Measurements from ENCODE around the gene FIGN. TPM values are rescaled to one million over a fixed set of nuclear protein-coding genes. Genes with fewer than 3 reads are reported as not detected.

The FIGN gene
- total and polyA plus RNA-seq, 2 of the 8 experiments (the other 6 are each of a cell fraction or from before 2014, with no cell fraction given): 5.0 to 22.8 TPM

DNA sequence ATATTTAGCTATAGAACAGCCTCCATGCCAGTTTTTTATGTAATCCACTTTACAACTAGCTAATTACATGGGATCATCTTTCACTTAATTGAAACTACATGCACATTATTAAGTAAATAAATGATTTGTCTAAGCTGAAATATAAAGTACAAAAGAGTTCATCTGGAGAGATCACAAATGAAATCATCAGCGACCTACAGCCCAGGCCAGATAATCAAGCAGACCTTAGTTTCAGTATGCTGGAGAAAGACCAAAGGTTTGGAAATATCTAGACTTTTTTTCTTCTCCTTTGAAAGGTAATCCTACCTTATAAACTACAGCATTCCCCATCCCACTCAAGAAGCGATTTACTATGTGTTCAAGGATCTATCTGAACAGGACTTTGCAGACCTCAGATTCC lies 26.5 kb downstream of the FIGN start:
- FAIRE-seq: no peak
- no peak for TF ChIP-seq EGR1 (IDR thresholded peaks at IDR 0.05; ENCODE audit: borderline replicate concordance, low read depth, low read length)
- no peak for TF ChIP-seq KDM5A (IDR thresholded peaks at IDR 0.05; ENCODE audit: low read length)
- TF ChIP-seq ASH2L (IDR thresholded peaks at IDR 0.05; ENCODE audit: low read length): no peak
- TF ChIP-seq TAF1 (IDR thresholded peaks at IDR 0.05; ENCODE audit: low read depth, low read length): no peak
- no peak for TF ChIP-seq RFX5 (IDR thresholded peaks at IDR 0.05; ENCODE audit: borderline replicate concordance, low read depth, low read length)
- TF ChIP-seq, protein P1, sequence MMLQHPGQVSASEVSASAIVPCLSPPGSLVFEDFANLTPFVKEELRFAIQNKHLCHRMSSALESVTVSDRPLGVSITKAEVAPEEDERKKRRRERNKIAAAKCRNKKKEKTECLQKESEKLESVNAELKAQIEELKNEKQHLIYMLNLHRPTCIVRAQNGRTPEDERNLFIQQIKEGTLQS (IDR thresholded peaks at IDR 0.05; ENCODE audit: insufficient read depth, low read depth, low read length): no peak
- TF ChIP-seq HDAC6 (IDR thresholded peaks at IDR 0.05; ENCODE audit: low read depth, low read length): no peak
- no peak for TF ChIP-seq MAFK (IDR thresholded peaks at IDR 0.05; ENCODE audit: low read depth, low read length)
- no peak for TF ChIP-seq CREB1 (IDR thresholded peaks at IDR 0.05)
- no peak for TF ChIP-seq NANOG (IDR thresholded peaks at IDR 0.05; ENCODE audit: insufficient read depth, low read depth, low read length, poor library complexity, severe bottlenecking)
- TF ChIP-seq SIX5 (IDR thresholded peaks at IDR 0.05; ENCODE audit: low read depth, low read length): no peak
- TF ChIP-seq, protein P2, sequence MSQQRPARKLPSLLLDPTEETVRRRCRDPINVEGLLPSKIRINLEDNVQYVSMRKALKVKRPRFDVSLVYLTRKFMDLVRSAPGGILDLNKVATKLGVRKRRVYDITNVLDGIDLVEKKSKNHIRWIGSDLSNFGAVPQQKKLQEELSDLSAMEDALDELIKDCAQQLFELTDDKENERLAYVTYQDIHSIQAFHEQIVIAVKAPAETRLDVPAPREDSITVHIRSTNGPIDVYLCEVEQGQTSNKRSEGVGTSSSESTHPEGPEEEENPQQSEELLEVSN (IDR thresholded peaks at IDR 0.05): no peak
- no peak for TF ChIP-seq SIRT6 (IDR thresholded peaks at IDR 0.05; ENCODE audit: low read length)
- no peak for TF ChIP-seq EZH2 (IDR thresholded peaks at IDR 0.05; ENCODE audit: low read depth, low read length, severe bottlenecking)

More for the DNA sequence above, 26.5 kb downstream of the FIGN start:
- DNase-seq (ENCODE audit: low read depth in 1 of 2, low spot score in 2 of 2): no peak
- Histone ChIP-seq H3K9ac (replicated peaks in 1 of 4; ENCODE audit: extremely low read depth in 1 of 4, low read depth in 3 of 4, low read length in 3 of 4) (no peak overlapping the region), H3K79me2 (ENCODE audit: control insufficient read depth in 1 of 2, insufficient read depth in 2 of 2, low read length in 2 of 2) (peaks cover 0 to 59% of the 10 kb centered on the region in 2 experiments; a peak in 3 of 4 replicates), H4K20me1 (replicated peaks in 1 of 2; ENCODE audit: control insufficient read depth in 1 of 2, insufficient read depth in 2 of 2, low read length in 2 of 2) (peaks cover 0 to 5% of the 10 kb centered on the region in 2 experiments), H3K4me3 (ENCODE audit: extremely low read depth in 1 of 4, insufficient read depth in 2 of 4, low read depth in 3 of 4, low read length in 4 of 4) (no peak overlapping the region), H2AK5ac (ENCODE audit: low read depth, low read length) (no peak overlapping the region), H3K4ac (replicated peaks; ENCODE audit: insufficient read length, low read depth, low read length) (no peak overlapping the region), H3K56ac (replicated peaks; ENCODE audit: insufficient read length, low read depth, low read length) (no peak overlapping the region), H2BK15ac (ENCODE audit: low read length) (no peak overlapping the region), H2BK20ac (ENCODE audit: low read length) (no peak overlapping the region), H3K9me3 (ENCODE audit: insufficient read depth in 2 of 2, low read depth in 1 of 2, low read length in 1 of 2) (no peaks in the 10 kb centered on the region), H4K5ac (ENCODE audit: insufficient read length, low read depth, low read length) (no peak overlapping the region), H3K4me2 (ENCODE audit: insufficient read depth in 1 of 2, low read depth in 2 of 2, low read length in 2 of 2) (no peak overlapping the region), H3K36me3 (ENCODE audit: control insufficient read depth in 2 of 4, insufficient read depth in 4 of 4, low read length in 3 of 4) (no peaks in the 10 kb centered on the region), H4K8ac (ENCODE audit: extremely low read depth, insufficient read depth, low read length) (no peak overlapping the region), H3K27me3 (replicated peaks in 1 of 4; ENCODE audit: control insufficient read depth in 3 of 4, extremely low read depth in 1 of 4, insufficient read depth in 3 of 4, low read length in 3 of 4) (no peaks in the 10 kb centered on the region), H3K4me1 (replicated peaks in 1 of 4; ENCODE audit: control insufficient read depth in 3 of 4, insufficient read depth in 4 of 4, low read length in 3 of 4) (peaks cover 0 to 4% (median 2%) of the 10 kb centered on the region in 4 experiments; a peak in 2 of 7 replicates), H3K27ac (ENCODE audit: low read depth, low read length) (no peak overlapping the region), H3K79me1 (ENCODE audit: low read depth, low read length) (peaks cover 2% of the 10 kb centered on the region; the same call in 1 of the 2 replicates), H3K18ac (ENCODE audit: extremely low read depth, low read length) (no peak overlapping the region), H2AFZ (ENCODE audit: low read length) (no peak overlapping the region), H4K91ac (replicated peaks; ENCODE audit: insufficient read length, low read length) (no peak overlapping the region), H2BK120ac (replicated peaks; ENCODE audit: low read depth, low read length) (no peak overlapping the region), H2BK12ac (ENCODE audit: low read depth, low read length) (no peak overlapping the region), H2BK5ac (ENCODE audit: low read depth, low read length) (no peak overlapping the region), H3K23me2 (ENCODE audit: low read depth, low read length) (no peaks in the 10 kb centered on the region), H3K14ac (ENCODE audit: insufficient read length) (no peak overlapping the region), H3K23ac (ENCODE audit: insufficient read length) (no peak overlapping the region)
- ChIA-PET CTCF (ENCODE audit: partially characterized antibody) (interaction anchor here (1.0 kb wide), 1 partner anchor 21 kb away, joined by 3 read pairs; no protein-coding TSS in a partner anchor), POLR2A (ENCODE audit: partially characterized antibody) (no interaction called here)
- WGBS, 2 experiments (ENCODE audit: extremely low coverage in 1 of 2, insufficient coverage in 1 of 2, insufficient read length in 1 of 2, insufficient replicate concordance in 2 of 2, low coverage in 1 of 2, low lambda C conversion rate in 2 of 2, missing lambda C conversion rate in 1 of 2): 86% methylated on average over 2 of the region's 2 CpGs; no CpG with 5 or more reads in 1 of the 2 experiments

All from H1 (cell line).